ENCODE results near the gene ZNF470. TPM values are rescaled to one million over a fixed set of nuclear protein-coding genes. Genes with fewer than 3 reads are reported as not detected.

ZNF470 gene
- total and polyA plus RNA-seq, 9 of the 15 experiments (the other 6 are each of a cell fraction or from before 2014, with no cell fraction given), result 0.03 TPM; not detected in 8

- Histone ChIP-seq H3K79me2 (ENCODE audit: control insufficient read depth, insufficient read depth, low read length) (no peaks in the 10 kb centered on the region), H3K36me3 (ENCODE audit: control insufficient read depth, insufficient read depth, low read length) (no peaks in the 10 kb centered on the region), H3K9ac (ENCODE audit: insufficient read depth in 1 of 2, low read depth in 2 of 2, low read length in 2 of 2) (no peak within 1 kb of the TSS), H2AFZ (ENCODE audit: low read depth, low read length) (no peak within 1 kb of the TSS), H4K20me1 (replicated peaks; ENCODE audit: control insufficient read depth, insufficient read depth, low read length) (no peaks in the 10 kb centered on the region), H3K9me1 (ENCODE audit: control insufficient read depth, insufficient read depth, low read length) (no peaks in the 10 kb centered on the region), H3K9me3 (replicated peaks; ENCODE audit: control insufficient read depth, insufficient read depth, low read depth, low read length) (no peaks in the 10 kb centered on the region), H3K4me3 (no peak within 1 kb of the TSS), H3K27ac (ENCODE audit: extremely low read depth, low read depth, low read length) (no peak within 1 kb of the TSS), H3K4me2 (ENCODE audit: insufficient read depth, low read length) (no peak within 1 kb of the TSS), H3K4me1 (replicated peaks in 1 of 2; ENCODE audit: control insufficient read depth in 2 of 2, insufficient read depth in 2 of 2, low read length in 2 of 2) (no peaks in the 10 kb centered on the region), H3K27me3 (ENCODE audit: control insufficient read depth in 2 of 2, insufficient read depth in 2 of 2, low read length in 2 of 2) (no peaks in the 10 kb centered on the region)
- BruUV-seq (replicated peaks), result no TSS peak
- FAIRE-seq (no peak), ATAC-seq (no peak), DNase-seq (ENCODE audit: extremely low read depth in 1 of 4, low spot score in 3 of 4) (peak in 2 of 4 experiments; percentile 11)
- in situ Hi-C loops (cut with MboI), result no loop called here
- ChIA-PET POLR2A (no interaction called here), CTCF (ENCODE audit: low intra/inter-chr PET ratio) (no interaction called here)
- intact Hi-C loops (cut with micrococcal nuclease), result no loop called here
- TF ChIP-seq ADNP (tag; IDR thresholded peaks at IDR 0.05), result no peak
- peak; percentile 90 for TF ChIP-seq ZNF263 (CRISPR knock-in tag; IDR thresholded peaks at IDR 0.05; ENCODE audit: borderline replicate concordance)
- TF ChIP-seq ZFX (CRISPR knock-in tag; IDR thresholded peaks at IDR 0.05), result peak; percentile 42; the same call in 1 of the 2 replicates
- peak; percentile 35; the same call in 1 of the 2 replicates for TF ChIP-seq PHF8 (IDR thresholded peaks at IDR 0.05; ENCODE audit: borderline replicate concordance, low read length)
- no peak for TF ChIP-seq HNRNPUL1 (IDR thresholded peaks at IDR 0.05; ENCODE audit: low read length)
- no peak for TF ChIP-seq IRF1 (CRISPR knock-in tag; IDR thresholded peaks at IDR 0.05; ENCODE audit: borderline replicate concordance)
- peak; percentile 68 for TF ChIP-seq ZNF143 (CRISPR knock-in tag; IDR thresholded peaks at IDR 0.05)
- TF ChIP-seq FOXA1 (IDR thresholded peaks at IDR 0.05; ENCODE audit: borderline replicate concordance), result no peak
- TF ChIP-seq HDAC2 (IDR thresholded peaks at IDR 0.05), result no peak
- TF ChIP-seq NRF1 (conservative IDR thresholded peaks at IDR 0.05 in 1 of 2, IDR thresholded peaks at IDR 0.05 in 1 of 2), result peak; percentile 73 to 78
- no peak for TF ChIP-seq E2F6 (IDR thresholded peaks at IDR 0.05; ENCODE audit: borderline replicate concordance in 1 of 2, extremely low read depth in 1 of 2, insufficient read depth in 1 of 2, insufficient read length in 1 of 2, low read depth in 1 of 2, low read length in 1 of 2, poor library complexity in 1 of 2, severe bottlenecking in 1 of 2)
- WGBS (ENCODE audit: insufficient coverage, low coverage, missing lambda C conversion rate), result 12% methylated on average over 15 of the region's 52 CpGs
These were observed 27.7 kb downstream of the ZNF470 start, which contains the start of gene ZNF71 for GRCh38 chr19:56594783-56595547. Gene ZNF71 (plus strand): TSS chr19:56595302. CDS start chr19:56601559, 6,257 bp downstream.

Measured in K562 (cell line).